Renal cortex interstitium (tissue), 11 donors: Measurements from ENCODE around the gene STOX2. TPM values are rescaled to one million over a fixed set of nuclear protein-coding genes. Genes with fewer than 3 reads are reported as not detected.
A peak's percentile ranks its signal among the peaks of the same experiment; 100 is the strongest.
"Not testable (repeated sequence)": the region's sequence is repeated elsewhere in the genome, so short reads cannot be mapped to it uniquely, and the experiment has no call there.

Source experiments
- DNase-seq, 11 donors: peaks; one replicate each; pipeline ENCODE4 v3.0.0-alpha.2; 2013; ENCODE audit warnings: low read depth in 9 of 11, low spot score in 4 of 11; ENCODE audit errors: extremely low read depth in 1 of 11
- polyA plus RNA-seq, 3 donors: library from polyadenylated mRNA; unstranded; fragments of 120-200 nt; gene quantifications; one replicate each; pipeline ENCODE4 v1.2.1, GENCODE V29; 2013; ENCODE audit not compliant: insufficient read length in 3 of 3

Gene STOX2
- polyA plus RNA-seq, 3 donors: 10.1 to 13.0 (median 11.3) TPM

- no peak for DNase-seq
These were observed 15.4 kb downstream of the STOX2 start for GRCh38 chr4:183920512-183920911.

GRCh38 chr4:183921335-183921734, 16.2 kb downstream of the STOX2 start:
- no peak for DNase-seq

GRCh38 chr4:183924362-183925044, 19.4 kb downstream of the STOX2 start:
- no peak for DNase-seq

- no peak for DNase-seq
These were observed 21.8 kb downstream of the STOX2 start for GRCh38 chr4:183926950-183927349.

GRCh38 chr4:183932576-183932975, 27.5 kb downstream of the STOX2 start:
- DNase-seq: no peak

GRCh38 chr4:183934761-183935160, 29.7 kb downstream of the STOX2 start:
- DNase-seq: no peak

- DNase-seq: no peak
These were observed 30.4 kb downstream of the STOX2 start for GRCh38 chr4:183935355-183936005.

GRCh38 chr4:183936047-183936446, 30.9 kb downstream of the STOX2 start:
- DNase-seq: no peak

GRCh38 chr4:183936574-183937345, 31.7 kb downstream of the STOX2 start:
- DNase-seq: no peak

- DNase-seq: no peak
These were observed 35.8 kb downstream of the STOX2 start for GRCh38 chr4:183940864-183941263.

- DNase-seq: no peak
These were observed 36.9 kb downstream of the STOX2 start for GRCh38 chr4:183941964-183942363.

- DNase-seq: no peak
These were observed 40.6 kb downstream of the STOX2 start for GRCh38 chr4:183945741-183946140.

GRCh38 chr4:183950536-183950935, 45.4 kb downstream of the STOX2 start:
- DNase-seq: no peak

- DNase-seq: not testable (repeated sequence)
These were observed 47.5 kb downstream of the STOX2 start for GRCh38 chr4:183952652-183953051.

- DNase-seq: no peak
These were observed 54.4 kb downstream of the STOX2 start for GRCh38 chr4:183959319-183960045.

GRCh38 chr4:183960046-183960420, 54.9 kb downstream of the STOX2 start:
- DNase-seq: peak in 10 of 11 donors; percentile 44 to 82 (median 68)

GRCh38 chr4:183960962-183961541, 55.9 kb downstream of the STOX2 start:
- DNase-seq: peak in 8 of 11 donors; percentile 35 to 71 (median 50)

- no peak for DNase-seq
These were observed 56.7 kb downstream of the STOX2 start for GRCh38 chr4:183961795-183962194.

GRCh38 chr4:183962419-183962818, 57.3 kb downstream of the STOX2 start:
- no peak for DNase-seq
